Common myeloid progenitor, CD34-positive (primary cell): ENCODE data around the gene ALK.

Experiments
- CTCF ChIA-PET: fragments of 350-600 bp; sonication (Branson Sonifier 250); formaldehyde crosslinking; loops from one replicate; lab custom pipeline; 2021; ENCODE audit warnings: antibody characterized with exemption; lab: Charles Lee
- POLR2A ChIA-PET: fragments of 350-600 bp; sonication (Branson Sonifier 250); formaldehyde crosslinking; loops from one replicate; lab custom pipeline; 2021; ENCODE audit warnings: antibody characterized with exemption; lab: Charles Lee
- DNase-seq, 3 donors: peaks; one replicate each; pipeline versions ENCODE4 v3.0.0 to v3.0.0-alpha.2; 2013
- H3K27ac ChIP-seq, 2 experiments: 1 replicate in 1 of 2; 2 replicates in 1 of 2; pipeline ENCODE4 v1.7.0; 2013; ENCODE audit warnings: inconsistent platforms in 2 of 2, low read length in 2 of 2, mild to moderate bottlenecking in 2 of 2, low read depth in 1 of 2, moderate library complexity in 1 of 2; ENCODE audit not compliant: severe bottlenecking in 2 of 2, insufficient read depth in 1 of 2, poor library complexity in 1 of 2
- H3K27me3 ChIP-seq, 5 experiments: replicated peaks in 2 of 5; 1 replicate in 3 of 5; 2 replicates in 2 of 5; pipeline versions ENCODE4 v1.6.1 to v1.7.0; 2013; ENCODE audit warnings: low read length in 4 of 5, mild to moderate bottlenecking in 2 of 5, moderate library complexity in 2 of 5, inconsistent platforms in 1 of 5; ENCODE audit not compliant: insufficient read depth in 5 of 5, control insufficient read depth in 4 of 5
- H3K36me3 ChIP-seq, 4 experiments: 1 replicate in 2 of 4; 2 replicates in 2 of 4; pipeline versions ENCODE4 v1.6.1 to v1.7.0; 2013; ENCODE audit warnings: low read length in 3 of 4, control low read depth in 1 of 4, mild to moderate bottlenecking in 1 of 4; ENCODE audit not compliant: control insufficient read depth in 4 of 4, insufficient read depth in 4 of 4
- H3K4me1 ChIP-seq, 4 experiments: 1 replicate in 3 of 4; 2 replicates in 1 of 4; pipeline versions ENCODE4 v1.6.1 to v1.7.1; 2013; ENCODE audit warnings: low read length in 3 of 4, mild to moderate bottlenecking in 3 of 4, control low read depth in 1 of 4, inconsistent platforms in 1 of 4, moderate library complexity in 1 of 4; ENCODE audit not compliant: control insufficient read depth in 4 of 4, insufficient read depth in 4 of 4; ENCODE audit errors: control extremely low read depth in 1 of 4
- H3K4me3 ChIP-seq, 7 experiments: 1 replicate in 4 of 7; 2 replicates in 3 of 7; pipeline versions ENCODE4 v1.5.1 to v1.7.0; 2013; ENCODE audit warnings: mild to moderate bottlenecking in 7 of 7, low read length in 6 of 7, moderate library complexity in 6 of 7, inconsistent platforms in 2 of 7, low read depth in 2 of 7, control low read depth in 1 of 7; ENCODE audit not compliant: insufficient read depth in 4 of 7, control insufficient read depth in 1 of 7; ENCODE audit errors: extremely low read depth in 1 of 7
- H3K9me3 ChIP-seq, 5 experiments: 1 replicate in 4 of 5; 2 replicates in 1 of 5; pipeline versions ENCODE4 v1.6.1 to v1.7.1; 2013; ENCODE audit warnings: low read length in 4 of 5, mild to moderate bottlenecking in 2 of 5, inconsistent platforms in 1 of 5, low read depth in 1 of 5, moderate library complexity in 1 of 5; ENCODE audit not compliant: control insufficient read depth in 4 of 5, insufficient read depth in 2 of 5; ENCODE audit errors: control extremely low read depth in 1 of 5
- WGBS: methylation state at CpG from one replicate; pipeline ENCODE4 v1.1.5; 2013; ENCODE audit not compliant: insufficient coverage; 5-methylcytosine and 5-hydroxymethylcytosine counted together

Gene ALK

DNA sequence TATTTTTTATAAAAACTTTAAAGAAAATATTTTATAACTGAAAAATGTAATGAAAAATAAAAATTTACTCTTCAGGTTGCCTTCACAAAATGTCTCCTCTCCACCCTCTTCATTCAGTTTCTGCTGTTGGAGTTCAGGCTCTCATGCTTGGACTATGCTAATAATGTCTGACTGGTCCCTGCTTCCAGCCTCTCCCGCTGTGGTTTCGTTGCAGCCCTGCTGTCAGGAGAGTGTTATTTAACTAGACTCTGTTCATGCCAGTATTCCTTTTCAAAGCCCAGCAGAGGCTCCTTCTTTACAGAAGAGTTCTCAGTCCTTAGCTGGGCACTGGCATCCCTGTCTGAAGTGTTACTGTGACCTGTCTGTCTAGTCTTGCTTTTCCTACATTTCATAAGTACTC is 765.8 kb downstream of the ALK start:
- DNase-seq, result no peak
- Histone ChIP-seq H3K36me3 (peaks cover 9 to 74% (median 31%) of the 10 kb centered on the region in 4 experiments), H3K4me3 (no peak overlapping the region), H3K27me3 (no peaks in the 10 kb centered on the region), H3K9me3 (no peaks in the 10 kb centered on the region), H3K27ac (no peak overlapping the region), H3K4me1 (no peaks in the 10 kb centered on the region)
- CTCF ChIA-PET, result no interaction called here
- POLR2A ChIA-PET, result no interaction called here
- 100% methylated on average over 1 of the region's 2 CpGs for WGBS

GRCh38 chr2:29154610-29155009 is 766.8 kb downstream of the ALK start:
- WGBS, result 100% methylated on average over 2 of the region's 2 CpGs
- no peak overlapping the region for H3K4me3 ChIP-seq
- no peaks in the 10 kb centered on the region for H3K4me1 ChIP-seq
- no peaks in the 10 kb centered on the region for H3K27me3 ChIP-seq
- POLR2A ChIA-PET, result no interaction called here
- peaks cover 4 to 67% (median 27%) of the 10 kb centered on the region in 4 experiments for H3K36me3 ChIP-seq
- H3K9me3 ChIP-seq, result no peaks in the 10 kb centered on the region
- H3K27ac ChIP-seq, result no peak overlapping the region
- CTCF ChIA-PET, result interaction anchor here (0.6 kb wide), 1 partner anchor 93 kb away, joined by 3 read pairs; no protein-coding TSS in a partner anchor
- DNase-seq, result no peak

GRCh38 chr2:29147963-29148362 is 773.4 kb downstream of the ALK start:
- H3K27ac ChIP-seq, result peak overlapping the region in 1 of 2 experiments; percentile 25
- no peak for DNase-seq
- ChIA-PET CTCF (interaction anchor here (1.5 kb wide), 1 partner anchor 32 kb away, joined by 3 read pairs; no protein-coding TSS in a partner anchor), POLR2A (no interaction called here)
- no peaks in the 10 kb centered on the region for H3K27me3 ChIP-seq
- H3K4me1 ChIP-seq, result no peaks in the 10 kb centered on the region
- no peaks in the 10 kb centered on the region for H3K9me3 ChIP-seq
- no peak overlapping the region for H3K4me3 ChIP-seq
- H3K36me3 ChIP-seq, result peaks cover 5 to 51% (median 27%) of the 10 kb centered on the region in 4 experiments
- 100% methylated on average over 2 of the region's 3 CpGs for WGBS

DNA sequence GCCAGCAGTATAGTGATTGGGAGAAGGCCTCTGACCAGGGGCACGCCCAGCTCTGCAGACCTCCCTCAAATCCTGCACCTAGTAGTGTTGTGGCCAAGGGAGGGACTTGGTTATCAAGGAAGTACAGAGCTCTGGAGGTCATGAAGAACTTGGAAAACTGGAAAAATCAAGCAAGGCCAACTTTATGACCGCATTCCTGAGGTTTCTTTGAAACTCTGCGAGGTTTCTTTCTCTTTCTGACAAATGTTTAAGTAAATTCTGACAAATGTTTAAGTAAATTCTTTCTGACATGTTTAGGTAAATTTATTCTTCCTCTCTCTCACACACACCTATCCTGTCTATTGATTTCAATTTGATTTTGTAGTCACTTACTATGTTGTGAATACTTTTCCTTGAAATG is 775.2 kb downstream of the ALK start:
- ChIA-PET CTCF (interaction anchor here (1.3 kb wide), 1 partner anchor 49 kb away, joined by 4 read pairs; no protein-coding TSS in a partner anchor), POLR2A (interaction anchor here (0.7 kb wide), 1 partner anchor 34 kb away, joined by 3 read pairs; no protein-coding TSS in a partner anchor)
- H3K9me3 ChIP-seq, result no peaks in the 10 kb centered on the region
- no peak for DNase-seq
- H3K4me3 ChIP-seq, result no peak overlapping the region
- no CpG with 5 or more reads among the region's 3 CpGs for WGBS
- no peaks in the 10 kb centered on the region for H3K4me1 ChIP-seq
- H3K27me3 ChIP-seq, result no peaks in the 10 kb centered on the region
- peaks cover 5 to 47% (median 28%) of the 10 kb centered on the region in 4 experiments for H3K36me3 ChIP-seq
- H3K27ac ChIP-seq, result no peak overlapping the region

DNA sequence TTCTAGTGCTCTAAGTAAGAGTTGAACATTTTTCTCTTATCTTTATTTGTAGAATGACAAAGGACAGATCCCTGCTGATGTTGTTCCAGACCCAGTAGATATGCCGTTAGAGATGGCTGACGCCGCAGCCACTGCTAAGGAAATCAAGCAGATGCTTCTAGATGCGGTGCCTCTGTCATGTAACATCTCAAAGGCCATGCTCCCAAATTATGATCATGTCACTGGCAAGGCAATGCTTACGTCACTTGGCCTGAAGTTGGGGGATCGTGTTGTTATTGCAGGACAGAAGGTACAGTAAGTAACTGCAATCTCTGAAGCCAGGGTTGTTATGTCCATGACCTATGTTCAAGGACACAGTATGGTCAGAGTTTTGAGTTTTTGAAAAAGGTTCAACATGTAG is 777.7 kb downstream of the ALK start:
- H3K4me3 ChIP-seq, result no peak overlapping the region
- WGBS, result 84% methylated on average over 5 of the region's 6 CpGs
- peaks cover 5 to 49% (median 27%) of the 10 kb centered on the region in 4 experiments for H3K36me3 ChIP-seq
- H3K27me3 ChIP-seq, result no peaks in the 10 kb centered on the region
- peaks cover 0 to 6% (median 0%) of the 10 kb centered on the region in 5 experiments for H3K9me3 ChIP-seq
- ChIA-PET POLR2A (no interaction called here), CTCF (no interaction called here)
- no peak overlapping the region for H3K27ac ChIP-seq
- H3K4me1 ChIP-seq, result no peaks in the 10 kb centered on the region
- no peak for DNase-seq
